AG04449 (cell line): Measurements from ENCODE around the gene PNPLA6.
"Not testable (repeated sequence)": the region's sequence is repeated elsewhere in the genome, so short reads cannot be mapped to it uniquely, and the experiment has no call there.

ENCODE experiments used
- CTCF ChIA-PET: fragments of 350-600 bp; formaldehyde crosslinking; extraction: SDS; loops from one replicate; lab custom pipeline; 2021; ENCODE audit warnings: antibody characterized with exemption; lab: Yijun Ruan, JAX
- POLR2A ChIA-PET: fragments of 400-600, 350-600 bp; formaldehyde crosslinking; extraction: SDS; loops from one replicate; lab custom pipeline; 2020; ENCODE audit warnings: antibody characterized with exemption, inconsistent platforms; lab: Yijun Ruan, JAX
- DNase-seq: peaks from one replicate; pipeline ENCODE4 v3.0.0-alpha.2; 2010; ENCODE audit warnings: low read depth, low spot score
- H3K4me3 ChIP-seq: 2 replicates; pipeline ENCODE4 v1.5.1; 2011; ENCODE audit warnings: low read depth, mild to moderate bottlenecking, control low read depth, low read length
- TF ChIP-seq, protein P1 (sequence below): IDR thresholded peaks from one replicate; pipeline ENCODE4 v1.5.1; 2011; ENCODE audit warnings: mild to moderate bottlenecking, moderate library complexity, low read length, control low read depth, inconsistent platforms; ENCODE audit not compliant: insufficient read depth; ENCODE audit errors: missing control alignments

Gene PNPLA6

DNA sequence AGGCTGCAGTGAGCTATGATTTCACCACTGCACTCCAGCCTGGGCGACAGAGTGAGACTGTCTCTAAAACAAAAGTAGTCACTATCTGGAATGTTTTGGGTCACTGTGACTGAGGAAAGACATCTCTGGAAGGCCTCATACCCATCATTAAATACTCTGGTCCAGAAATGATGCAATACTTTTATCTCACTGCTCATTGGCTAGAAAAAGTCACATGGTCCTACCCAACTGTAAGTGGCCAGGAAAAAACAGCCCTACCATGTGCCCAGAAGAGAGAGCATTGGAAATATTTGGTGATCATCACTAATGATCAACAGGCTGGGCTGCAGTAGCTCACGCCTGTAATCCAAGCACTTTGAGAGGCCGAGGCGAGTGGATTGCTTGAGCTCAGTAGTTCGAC is 29.8 kb downstream of the PNPLA6 start:
- POLR2A ChIA-PET = no interaction called here

DNA sequence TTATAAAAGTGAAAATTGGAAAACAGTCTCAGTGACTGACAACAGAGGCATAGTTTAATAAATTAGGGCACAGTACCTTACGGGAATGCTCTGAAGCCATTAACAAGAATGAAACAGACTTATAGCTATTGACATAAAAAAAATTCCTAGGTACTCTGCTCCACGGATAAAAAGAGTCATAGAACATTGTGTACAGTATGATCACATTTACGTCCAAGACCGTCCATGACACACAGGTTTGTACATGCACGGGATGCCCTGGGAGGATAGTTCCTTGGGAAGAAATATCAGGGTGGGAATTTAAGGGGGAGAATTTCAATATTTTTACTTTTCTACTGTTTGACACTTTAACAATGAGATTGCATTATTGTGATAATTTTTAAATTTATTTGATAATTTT is 35.2 kb downstream of the PNPLA6 start:
- no peak overlapping the region for H3K4me3 ChIP-seq
- DNase-seq = no peak
- ChIA-PET CTCF (interaction anchor here (1.5 to 3.0 kb wide), 3 partner anchors 90 to 229 kb away, joined by 3 to 14 read pairs (median 8); partner anchors contain the start of gene TRAPPC5), POLR2A (no interaction called here)
- TF ChIP-seq, protein P1, sequence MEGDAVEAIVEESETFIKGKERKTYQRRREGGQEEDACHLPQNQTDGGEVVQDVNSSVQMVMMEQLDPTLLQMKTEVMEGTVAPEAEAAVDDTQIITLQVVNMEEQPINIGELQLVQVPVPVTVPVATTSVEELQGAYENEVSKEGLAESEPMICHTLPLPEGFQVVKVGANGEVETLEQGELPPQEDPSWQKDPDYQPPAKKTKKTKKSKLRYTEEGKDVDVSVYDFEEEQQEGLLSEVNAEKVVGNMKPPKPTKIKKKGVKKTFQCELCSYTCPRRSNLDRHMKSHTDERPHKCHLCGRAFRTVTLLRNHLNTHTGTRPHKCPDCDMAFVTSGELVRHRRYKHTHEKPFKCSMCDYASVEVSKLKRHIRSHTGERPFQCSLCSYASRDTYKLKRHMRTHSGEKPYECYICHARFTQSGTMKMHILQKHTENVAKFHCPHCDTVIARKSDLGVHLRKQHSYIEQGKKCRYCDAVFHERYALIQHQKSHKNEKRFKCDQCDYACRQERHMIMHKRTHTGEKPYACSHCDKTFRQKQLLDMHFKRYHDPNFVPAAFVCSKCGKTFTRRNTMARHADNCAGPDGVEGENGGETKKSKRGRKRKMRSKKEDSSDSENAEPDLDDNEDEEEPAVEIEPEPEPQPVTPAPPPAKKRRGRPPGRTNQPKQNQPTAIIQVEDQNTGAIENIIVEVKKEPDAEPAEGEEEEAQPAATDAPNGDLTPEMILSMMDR = no peak

More for the DNA sequence above, 29.8 kb downstream of the PNPLA6 start:
- no peak for DNase-seq
- CTCF ChIA-PET = interaction anchor here (1.4 to 6.6 kb wide), 3 partner anchors 10 to 234 kb away, joined by 3 to 152 read pairs (median 59); partner anchors contain the start of gene TRAPPC5
- TF ChIP-seq, protein P1 = no peak
- no peak overlapping the region for H3K4me3 ChIP-seq

GRCh38 chr19:7575434-7576040 is 40.0 kb downstream of the PNPLA6 start:
- CTCF ChIA-PET = no interaction called here
- POLR2A ChIA-PET = no interaction called here
- TF ChIP-seq, protein P1 = no peak

DNA sequence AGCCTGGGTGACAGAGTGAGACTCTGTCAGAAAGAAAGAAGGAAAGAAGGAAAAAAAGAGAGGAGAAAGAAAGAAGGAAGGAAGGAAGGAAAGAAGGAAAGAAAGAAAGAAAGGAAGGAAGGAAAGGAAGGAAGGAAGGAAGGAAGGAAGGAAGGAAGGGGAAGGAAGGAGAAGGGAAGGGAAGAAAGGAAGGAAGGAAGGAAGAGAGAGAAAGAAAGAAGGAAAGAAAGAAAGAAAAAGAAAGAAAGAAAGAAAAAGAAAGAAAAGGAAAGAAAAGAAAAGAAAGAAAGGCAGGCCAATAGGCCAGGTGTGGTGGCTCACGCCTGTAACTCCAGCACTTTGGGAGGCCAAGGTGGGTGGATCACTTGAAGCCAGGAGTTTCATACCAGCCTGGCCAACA is 41.9 kb downstream of the PNPLA6 start:
- POLR2A ChIA-PET, H3K4me3 ChIP-seq, DNase-seq: not testable (repeated sequence)
- CTCF ChIA-PET = interaction anchor here (1.3 to 2.3 kb wide), 3 partner anchors 8 to 104 kb away, joined by 4 to 18 read pairs (median 8); partner anchors contain the start of gene TRAPPC5

More at GRCh38 chr19:7575434-7576040, 40.0 kb downstream of the PNPLA6 start:
- no peak for DNase-seq
- no peak overlapping the region for H3K4me3 ChIP-seq

- ChIA-PET POLR2A (no interaction called here), CTCF (interaction anchor here (1.3 to 2.3 kb wide), 2 partner anchors 9 to 103 kb away, joined by 4 to 18 read pairs; partner anchors contain the start of gene TRAPPC5)
- DNase-seq = no peak
- no peak overlapping the region for H3K4me3 ChIP-seq
- TF ChIP-seq, protein P1 = no peak
Observed at GRCh38 chr19:7578127-7578526, 42.6 kb downstream of the PNPLA6 start.

DNA sequence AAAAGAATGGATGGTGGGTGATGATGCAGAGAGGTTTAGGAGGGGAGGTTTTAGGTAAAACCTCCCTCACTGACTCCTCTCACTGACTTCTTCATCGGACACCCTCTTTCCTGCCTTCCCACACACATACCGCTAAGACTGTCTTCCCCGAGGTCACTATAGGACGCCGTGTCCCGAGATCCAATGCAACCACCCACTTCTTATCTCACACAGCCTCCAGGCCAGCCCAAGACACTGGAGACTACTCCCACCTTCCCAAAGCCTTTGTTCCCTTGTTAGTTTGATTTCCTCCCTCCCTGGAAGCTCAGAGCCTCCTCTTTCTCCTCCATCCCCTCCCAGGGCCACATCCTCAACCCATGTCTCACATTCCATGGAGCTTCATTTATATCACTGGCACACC is 43.7 kb downstream of the PNPLA6 start:
- ChIA-PET CTCF (interaction anchor here (2.3 kb wide), 1 partner anchor 10 kb away, joined by 18 read pairs; no protein-coding TSS in a partner anchor), POLR2A (no interaction called here)
- TF ChIP-seq, protein P1 = no peak
- no peak overlapping the region for H3K4me3 ChIP-seq
- DNase-seq = no peak
